Measurements from ENCODE around the gene PINK1. TPM values are rescaled to one million over a fixed set of nuclear protein-coding genes. Genes with fewer than 3 reads are reported as not detected.
A peak's percentile ranks its signal among the peaks of the same experiment; 100 is the strongest.

PINK1 gene
- total RNA-seq, 3 donors from 2014 or later (not counting 1 experiment from before 2014, with no cell fraction given) = 10.8 to 16.2 (median 15.0) TPM

DNA sequence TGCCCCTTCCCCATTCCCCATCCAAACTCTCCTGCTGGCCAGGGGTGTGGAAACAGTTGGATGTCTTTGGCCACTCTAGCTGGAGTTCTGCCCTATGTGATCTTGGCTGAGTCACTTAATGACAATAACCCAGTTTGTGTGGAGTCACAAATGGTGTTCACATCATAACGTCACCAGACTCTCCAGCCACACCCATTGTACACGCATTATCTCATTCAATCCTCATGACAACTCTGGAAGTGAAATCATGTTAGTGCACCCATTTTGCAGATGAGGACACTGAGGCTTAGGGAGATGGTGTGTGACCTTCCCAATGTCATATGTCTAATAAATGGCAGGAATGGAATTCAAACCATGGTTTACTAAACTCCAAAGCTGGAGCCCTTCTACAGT, 45.6 kb upstream of the PINK1 start:
- DNase-seq = no peak
- Mint-ChIP-seq H3K4me3 (no peak overlapping the region), H3K27ac (no peak overlapping the region), H3K4me1 (peaks cover 12 to 19% of the 10 kb centered on the region in 2 donors), H3K36me3 (no peaks in the 10 kb centered on the region), H3K27me3 (ENCODE audit: low read depth in 2 of 2) (peaks cover 32 to 50% of the 10 kb centered on the region in 2 donors), H3K9me3 (no peaks in the 10 kb centered on the region)
- ATAC-seq = no peak
- H3K27me3 ChIP-seq (ENCODE audit: control insufficient read depth, insufficient read depth, low read length) = peaks cover 13% of the 10 kb centered on the region
- peaks cover 15% of the 10 kb centered on the region for H3K4me1 ChIP-seq (ENCODE audit: control insufficient read depth, insufficient read depth, low read length)
- H3K27ac ChIP-seq (ENCODE audit: low read length) = no peak overlapping the region
- TF ChIP-seq, protein P1, sequence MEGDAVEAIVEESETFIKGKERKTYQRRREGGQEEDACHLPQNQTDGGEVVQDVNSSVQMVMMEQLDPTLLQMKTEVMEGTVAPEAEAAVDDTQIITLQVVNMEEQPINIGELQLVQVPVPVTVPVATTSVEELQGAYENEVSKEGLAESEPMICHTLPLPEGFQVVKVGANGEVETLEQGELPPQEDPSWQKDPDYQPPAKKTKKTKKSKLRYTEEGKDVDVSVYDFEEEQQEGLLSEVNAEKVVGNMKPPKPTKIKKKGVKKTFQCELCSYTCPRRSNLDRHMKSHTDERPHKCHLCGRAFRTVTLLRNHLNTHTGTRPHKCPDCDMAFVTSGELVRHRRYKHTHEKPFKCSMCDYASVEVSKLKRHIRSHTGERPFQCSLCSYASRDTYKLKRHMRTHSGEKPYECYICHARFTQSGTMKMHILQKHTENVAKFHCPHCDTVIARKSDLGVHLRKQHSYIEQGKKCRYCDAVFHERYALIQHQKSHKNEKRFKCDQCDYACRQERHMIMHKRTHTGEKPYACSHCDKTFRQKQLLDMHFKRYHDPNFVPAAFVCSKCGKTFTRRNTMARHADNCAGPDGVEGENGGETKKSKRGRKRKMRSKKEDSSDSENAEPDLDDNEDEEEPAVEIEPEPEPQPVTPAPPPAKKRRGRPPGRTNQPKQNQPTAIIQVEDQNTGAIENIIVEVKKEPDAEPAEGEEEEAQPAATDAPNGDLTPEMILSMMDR (IDR thresholded peaks at IDR 0.05) = no peak
- intact Hi-C loops (cut with micrococcal nuclease) = no loop called here
- H3K36me3 ChIP-seq (ENCODE audit: control insufficient read depth, insufficient read depth, low read length) = no peaks in the 10 kb centered on the region
- 85% methylated on average over 2 of the region's 2 CpGs for WGBS (ENCODE audit: insufficient coverage)
- no peaks in the 10 kb centered on the region for H3K9me3 ChIP-seq (ENCODE audit: control insufficient read depth, insufficient read depth, low read length)
- H3K4me3 ChIP-seq (ENCODE audit: low read length) = no peak overlapping the region

DNA sequence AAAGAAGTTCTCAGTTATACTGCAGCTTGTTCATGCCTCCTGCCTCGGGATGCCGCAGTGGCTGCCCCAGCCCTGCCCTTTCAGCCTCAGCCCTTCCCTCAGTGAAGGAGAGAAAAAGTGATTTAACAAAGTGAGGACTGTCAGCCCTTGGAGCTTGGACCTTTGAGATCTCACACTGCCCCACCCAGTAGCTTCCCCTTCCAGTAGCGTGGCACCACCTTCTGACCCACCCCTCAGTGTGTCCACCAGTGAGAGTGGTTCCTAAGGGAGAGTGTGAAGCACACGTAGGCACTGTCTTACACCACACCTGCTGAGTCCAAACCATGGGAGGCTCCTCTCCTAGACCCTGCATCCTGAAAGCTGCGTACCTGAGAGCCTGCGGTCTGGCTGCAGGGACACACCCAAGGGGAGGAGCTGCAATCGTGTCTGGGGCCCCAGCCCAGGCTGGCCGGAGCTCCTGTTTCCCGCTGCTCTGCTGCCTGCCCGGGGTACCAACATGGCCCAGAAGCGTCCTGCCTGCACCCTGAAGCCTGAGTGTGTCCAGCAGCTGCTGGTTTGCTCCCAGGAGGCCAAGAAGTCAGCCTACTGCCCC, 44.5 kb upstream of the PINK1 start, which contains the start of gene CDA:
TSS of gene CDA (plus strand) at position 464 of the 592 bp plus-strand sequence. CDS start at position 497, 33 bp downstream.
- DNase-seq (no peak), ATAC-seq (peak in 2 of 3 donors; percentile 14 to 24)
- TF ChIP-seq, protein P1 (IDR thresholded peaks at IDR 0.05) = no peak
- Mint-ChIP-seq H3K4me1 (peaks cover 12 to 19% of the 10 kb centered on the region in 2 donors), H3K36me3 (no peaks in the 10 kb centered on the region), H3K27ac (peak within 1 kb of the TSS in 1 of 2 donors; percentile 18), H3K9me3 (no peaks in the 10 kb centered on the region), H3K27me3 (ENCODE audit: low read depth in 2 of 2) (peaks cover 32 to 59% of the 10 kb centered on the region in 2 donors), H3K4me3 (no peak within 1 kb of the TSS)
- Histone ChIP-seq H3K4me3 (ENCODE audit: low read length) (no peak within 1 kb of the TSS), H3K27ac (ENCODE audit: low read length) (peak within 1 kb of the TSS; percentile 19), H3K27me3 (ENCODE audit: control insufficient read depth, insufficient read depth, low read length) (peaks cover 13% of the 10 kb centered on the region), H3K9me3 (ENCODE audit: control insufficient read depth, insufficient read depth, low read length) (no peaks in the 10 kb centered on the region), H3K36me3 (ENCODE audit: control insufficient read depth, insufficient read depth, low read length) (no peaks in the 10 kb centered on the region), H3K4me1 (ENCODE audit: control insufficient read depth, insufficient read depth, low read length) (peaks cover 15% of the 10 kb centered on the region)
- 29% methylated on average over 10 of the region's 11 CpGs for WGBS (ENCODE audit: insufficient coverage)
- intact Hi-C loops (cut with micrococcal nuclease) = no loop called here

DNA sequence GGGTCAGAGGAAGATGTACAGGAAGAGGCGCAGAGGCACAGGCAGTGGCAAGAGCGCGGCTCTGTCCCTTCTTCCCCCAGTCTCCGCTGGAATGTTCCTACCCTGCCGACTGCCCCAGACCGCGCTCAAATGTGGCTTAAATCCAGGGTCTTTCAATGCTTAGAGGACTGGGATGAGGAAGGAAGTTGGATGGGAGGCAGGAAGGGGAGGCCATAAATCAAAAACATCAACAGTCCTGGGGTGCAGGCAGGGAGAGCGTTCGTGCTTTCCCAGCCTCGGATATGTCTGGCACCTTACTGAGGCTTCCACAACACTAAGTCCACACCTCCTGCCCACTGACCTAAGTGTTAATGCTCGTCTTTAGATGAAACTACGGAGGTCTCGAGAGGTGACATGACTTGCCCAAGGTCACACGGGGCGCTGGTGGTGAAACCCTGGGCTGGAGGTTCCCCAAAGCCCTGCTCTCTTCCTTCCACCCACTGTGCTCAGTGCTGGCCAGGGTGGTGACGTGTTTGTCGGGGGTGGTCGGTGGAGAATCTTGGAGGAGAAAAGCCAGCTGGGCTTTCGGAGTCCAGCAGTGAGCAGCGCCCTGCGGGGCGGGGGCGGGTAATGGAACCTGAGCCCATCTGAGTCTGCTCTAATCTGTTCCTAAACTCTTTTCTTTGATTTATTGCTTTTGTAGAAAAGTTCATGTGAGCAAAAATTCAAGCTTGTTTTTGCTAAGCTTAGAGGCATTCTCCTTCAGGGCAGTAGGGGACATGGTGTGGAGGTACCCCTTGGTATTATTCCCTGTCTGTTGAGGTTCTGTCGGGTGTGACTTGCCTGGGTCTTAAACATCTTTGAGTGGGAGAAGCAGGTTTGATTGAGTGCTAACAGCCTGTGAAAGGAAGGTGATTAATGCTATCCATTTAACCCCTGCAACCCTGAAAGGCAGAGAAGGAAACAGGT, 43.7 kb upstream of the PINK1 start:
- Mint-ChIP-seq H3K4me3 (no peak overlapping the region), H3K9me3 (no peaks in the 10 kb centered on the region), H3K4me1 (peaks cover 12 to 19% of the 10 kb centered on the region in 2 donors), H3K27ac (peak overlapping the region in 1 of 2 donors; percentile 18), H3K27me3 (ENCODE audit: low read depth in 2 of 2) (peaks cover 30 to 62% of the 10 kb centered on the region in 2 donors), H3K36me3 (no peaks in the 10 kb centered on the region)
- peak; percentile 75 to 89 (median 81) for ATAC-seq
- no peaks in the 10 kb centered on the region for H3K9me3 ChIP-seq (ENCODE audit: control insufficient read depth, insufficient read depth, low read length)
- TF ChIP-seq, protein P1 (IDR thresholded peaks at IDR 0.05) = no peak
- 10% methylated on average over 24 of the region's 24 CpGs for WGBS (ENCODE audit: insufficient coverage)
- H3K36me3 ChIP-seq (ENCODE audit: control insufficient read depth, insufficient read depth, low read length) = no peaks in the 10 kb centered on the region
- peak overlapping the region; percentile 19 for H3K27ac ChIP-seq (ENCODE audit: low read length)
- peaks cover 15% of the 10 kb centered on the region for H3K4me1 ChIP-seq (ENCODE audit: control insufficient read depth, insufficient read depth, low read length)
- peaks cover 13% of the 10 kb centered on the region for H3K27me3 ChIP-seq (ENCODE audit: control insufficient read depth, insufficient read depth, low read length)
- no peak overlapping the region for H3K4me3 ChIP-seq (ENCODE audit: low read length)
- no peak for DNase-seq
- intact Hi-C loops (cut with micrococcal nuclease) = no loop called here
